Osteocyte (in vitro differentiated cells): ENCODE measurements around the gene DYNLT1. TPM values are rescaled to one million over a fixed set of nuclear protein-coding genes. Genes with fewer than 3 reads are reported as not detected.
A peak's percentile ranks its signal among the peaks of the same experiment; 100 is the strongest.

ENCODE experiments used
- DNase-seq: peaks from one replicate; pipeline ENCODE4 v3.0.0; 2021; ENCODE audit warnings: mixed read lengths; ENCODE audit not compliant: unreplicated experiment; ENCODE audit errors: extremely low spot score
- H3K27ac Mint-ChIP-seq: one replicate; pipeline ENCODE4 v1.8.0; 2021; ENCODE audit warnings: mild to moderate bottlenecking, mixed read lengths; ENCODE audit not compliant: unreplicated experiment
- H3K27me3 Mint-ChIP-seq: one replicate; pipeline ENCODE4 v1.8.0; 2021; ENCODE audit warnings: mixed read lengths; ENCODE audit not compliant: unreplicated experiment
- H3K36me3 Mint-ChIP-seq: one replicate; pipeline ENCODE4 v1.8.0; 2021; ENCODE audit warnings: mixed read lengths; ENCODE audit not compliant: unreplicated experiment
- H3K4me1 Mint-ChIP-seq: one replicate; pipeline ENCODE4 v1.8.0; 2021; ENCODE audit warnings: mixed read lengths; ENCODE audit not compliant: unreplicated experiment
- H3K4me3 Mint-ChIP-seq: one replicate; pipeline ENCODE4 v1.8.0; 2021; ENCODE audit warnings: mild to moderate bottlenecking, moderate library complexity, mixed read lengths; ENCODE audit not compliant: unreplicated experiment
- H3K9me3 Mint-ChIP-seq: one replicate; pipeline ENCODE4 v1.8.0; 2021; ENCODE audit warnings: mixed read lengths; ENCODE audit not compliant: unreplicated experiment
- total RNA-seq: library from RNA; stranded (reverse); gene quantifications from 2 replicates; pipeline ENCODE4 v1.2.1, GENCODE V29; 2021
- TF ChIP-seq, protein P1 (sequence below): fragments of 200-600 bp; sonication (generic); IDR thresholded peaks from 2 replicates; pipeline ENCODE4 v1.5.0; 2021; ENCODE audit warnings: antibody characterized with exemption, mild to moderate bottlenecking, moderate library complexity

The DYNLT1 gene
- total RNA-seq, 1 donor from 2014 or later = 116 TPM

DNA sequence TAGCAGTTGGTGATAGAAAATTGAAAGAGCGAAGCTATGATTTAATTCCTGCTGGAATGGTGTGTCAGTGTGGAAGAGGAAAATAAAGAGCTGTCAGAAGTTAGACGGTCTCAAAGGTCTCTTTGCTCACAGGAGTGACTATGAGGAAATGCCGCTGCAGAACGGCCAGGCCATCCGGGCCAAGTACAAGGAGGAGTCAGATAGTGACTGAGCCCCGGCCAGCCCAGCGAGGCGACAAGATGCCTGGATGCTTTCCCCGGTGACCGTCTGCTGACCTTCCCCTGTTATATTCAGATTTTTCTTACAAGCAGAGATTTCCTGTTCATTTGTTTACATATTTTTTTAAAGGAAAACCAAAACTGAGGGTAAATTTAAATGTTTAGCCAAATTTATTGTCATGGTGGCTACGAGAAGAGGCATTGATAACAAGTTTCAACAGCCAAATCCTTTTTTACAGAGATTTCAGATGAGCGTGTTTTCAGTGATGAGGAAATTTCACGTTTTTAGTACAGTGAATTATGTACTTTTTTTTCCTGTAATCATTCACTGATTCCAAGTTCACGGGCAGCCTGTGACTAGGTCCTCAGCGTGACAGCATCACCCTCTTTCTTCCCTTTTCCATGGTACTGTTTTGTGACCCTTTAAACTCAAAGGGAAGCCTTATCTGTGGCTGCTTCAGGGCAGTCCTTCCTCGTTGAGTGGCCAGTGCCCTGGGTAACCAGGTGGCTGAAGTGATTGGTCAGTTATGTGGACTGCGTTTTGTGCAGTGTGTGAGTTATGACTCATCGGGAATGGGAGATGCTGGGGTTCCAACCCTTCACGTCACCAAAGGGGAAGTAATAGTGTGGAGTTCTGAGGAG lies 12.6 kb downstream of the DYNLT1 start:
- no peaks in the 10 kb centered on the region for H3K9me3 Mint-ChIP-seq
- TF ChIP-seq, protein P1, sequence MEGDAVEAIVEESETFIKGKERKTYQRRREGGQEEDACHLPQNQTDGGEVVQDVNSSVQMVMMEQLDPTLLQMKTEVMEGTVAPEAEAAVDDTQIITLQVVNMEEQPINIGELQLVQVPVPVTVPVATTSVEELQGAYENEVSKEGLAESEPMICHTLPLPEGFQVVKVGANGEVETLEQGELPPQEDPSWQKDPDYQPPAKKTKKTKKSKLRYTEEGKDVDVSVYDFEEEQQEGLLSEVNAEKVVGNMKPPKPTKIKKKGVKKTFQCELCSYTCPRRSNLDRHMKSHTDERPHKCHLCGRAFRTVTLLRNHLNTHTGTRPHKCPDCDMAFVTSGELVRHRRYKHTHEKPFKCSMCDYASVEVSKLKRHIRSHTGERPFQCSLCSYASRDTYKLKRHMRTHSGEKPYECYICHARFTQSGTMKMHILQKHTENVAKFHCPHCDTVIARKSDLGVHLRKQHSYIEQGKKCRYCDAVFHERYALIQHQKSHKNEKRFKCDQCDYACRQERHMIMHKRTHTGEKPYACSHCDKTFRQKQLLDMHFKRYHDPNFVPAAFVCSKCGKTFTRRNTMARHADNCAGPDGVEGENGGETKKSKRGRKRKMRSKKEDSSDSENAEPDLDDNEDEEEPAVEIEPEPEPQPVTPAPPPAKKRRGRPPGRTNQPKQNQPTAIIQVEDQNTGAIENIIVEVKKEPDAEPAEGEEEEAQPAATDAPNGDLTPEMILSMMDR = no peak
- peak; percentile 68 for DNase-seq
- peaks cover 55% of the 10 kb centered on the region for H3K36me3 Mint-ChIP-seq
- H3K4me1 Mint-ChIP-seq = peaks cover 7% of the 10 kb centered on the region
- H3K27ac Mint-ChIP-seq = peak overlapping the region; percentile 67
- H3K27me3 Mint-ChIP-seq = no peaks in the 10 kb centered on the region
- H3K4me3 Mint-ChIP-seq = no peak overlapping the region

- Mint-ChIP-seq H3K4me3 (no peak overlapping the region), H3K36me3 (peaks cover 52% of the 10 kb centered on the region), H3K27ac (peak overlapping the region; percentile 48), H3K27me3 (no peaks in the 10 kb centered on the region), H3K9me3 (no peaks in the 10 kb centered on the region), H3K4me1 (peaks cover 7% of the 10 kb centered on the region)
- DNase-seq = peak; percentile 73
- TF ChIP-seq, protein P1 = no peak
Observed at GRCh38 chr6:158630938-158631616, 13.5 kb downstream of the DYNLT1 start.

DNA sequence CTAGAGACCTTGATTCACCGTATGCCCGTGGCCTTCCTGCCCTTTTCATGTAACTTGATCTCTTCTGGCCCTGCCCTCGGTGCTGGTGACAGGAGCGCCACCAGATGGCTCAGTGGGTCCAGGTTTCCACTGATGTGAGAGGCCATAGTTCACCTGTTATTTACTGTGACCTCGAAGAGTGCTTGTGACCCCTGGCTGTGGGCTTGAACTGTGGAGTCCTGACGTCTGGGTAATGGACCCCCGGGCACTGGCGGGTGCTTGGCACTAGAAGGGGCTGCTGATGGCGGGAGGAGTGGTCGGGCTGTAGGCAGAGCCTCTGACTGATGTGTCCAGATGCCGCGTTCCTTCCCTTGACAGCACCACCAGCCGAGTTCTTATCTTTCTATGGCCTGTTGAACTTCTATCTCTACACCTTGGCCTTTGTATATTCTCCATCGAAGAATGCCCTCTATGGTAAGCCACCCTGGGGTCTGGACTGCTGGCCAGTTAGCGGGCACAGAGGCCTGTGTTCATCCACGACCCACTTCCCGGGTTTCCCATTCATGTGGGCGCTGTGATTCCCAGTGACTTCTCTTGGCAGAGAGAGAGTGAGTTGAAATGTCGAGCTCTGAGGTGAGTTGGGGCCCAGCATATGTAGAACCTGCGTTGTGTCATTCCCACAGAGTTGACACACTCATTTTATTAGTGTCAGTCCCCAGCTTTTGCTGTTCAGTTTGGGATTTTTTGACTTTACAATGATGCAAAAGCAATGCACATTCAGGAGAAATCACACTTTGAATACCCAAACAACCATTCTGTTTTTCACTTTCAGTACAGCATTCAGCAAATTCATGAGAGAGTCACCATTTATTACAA lies 14.9 kb downstream of the DYNLT1 start:
- H3K9me3 Mint-ChIP-seq = no peaks in the 10 kb centered on the region
- DNase-seq = peak; percentile 60
- H3K27ac Mint-ChIP-seq = no peak overlapping the region
- peaks cover 7% of the 10 kb centered on the region for H3K4me1 Mint-ChIP-seq
- H3K4me3 Mint-ChIP-seq = no peak overlapping the region
- TF ChIP-seq, protein P1 = no peak
- peaks cover 49% of the 10 kb centered on the region for H3K36me3 Mint-ChIP-seq
- H3K27me3 Mint-ChIP-seq = no peaks in the 10 kb centered on the region

- no peaks in the 10 kb centered on the region for H3K27me3 Mint-ChIP-seq
- no peak overlapping the region for H3K27ac Mint-ChIP-seq
- H3K9me3 Mint-ChIP-seq = no peaks in the 10 kb centered on the region
- TF ChIP-seq, protein P1 = no peak
- no peak overlapping the region for H3K4me3 Mint-ChIP-seq
- H3K4me1 Mint-ChIP-seq = peaks cover 7% of the 10 kb centered on the region
- peak; percentile 80 for DNase-seq
- H3K36me3 Mint-ChIP-seq = peaks cover 49% of the 10 kb centered on the region
Observed at GRCh38 chr6:158628542-158628941, 16.0 kb downstream of the DYNLT1 start.
